Left ventricle myocardium superior (tissue), 1 donor: ENCODE results near the gene LENG1. TPM values are rescaled to one million over a fixed set of nuclear protein-coding genes. Genes with fewer than 3 reads are reported as not detected.

Experiments
- ATAC-seq: fragments of 200-7000 bp; cut with Tn5 transposase; one replicate; pipeline ENCODE4 v1.9.1; 2020; ENCODE audit warnings: mild to moderate bottlenecking, moderate library complexity
- DNase-seq: peaks from one replicate; pipeline ENCODE4 v3.0.0-alpha.2; 2020
- intact Hi-C: fragments of 100-400 bp; cut with micrococcal nuclease; formaldehyde crosslinking; loops from one replicate; pipeline ENCODE4 v1.11.0; 2022
- total RNA-seq: library from RNA; stranded (reverse); fragmentation: NEBNext Ultra II Directional; extraction: Animal tissue kit (Norgen Biotek cat#: 25700); gene quantifications from one replicate; pipeline ENCODE4 v1.2.1, GENCODE V29; 2021
- donor health status: DM: no; HTN: yes; CAD: no; lungs with severe emphysema.

Gene LENG1
- total RNA-seq, 1 donor from 2014 or later = 5.9 TPM

DNA sequence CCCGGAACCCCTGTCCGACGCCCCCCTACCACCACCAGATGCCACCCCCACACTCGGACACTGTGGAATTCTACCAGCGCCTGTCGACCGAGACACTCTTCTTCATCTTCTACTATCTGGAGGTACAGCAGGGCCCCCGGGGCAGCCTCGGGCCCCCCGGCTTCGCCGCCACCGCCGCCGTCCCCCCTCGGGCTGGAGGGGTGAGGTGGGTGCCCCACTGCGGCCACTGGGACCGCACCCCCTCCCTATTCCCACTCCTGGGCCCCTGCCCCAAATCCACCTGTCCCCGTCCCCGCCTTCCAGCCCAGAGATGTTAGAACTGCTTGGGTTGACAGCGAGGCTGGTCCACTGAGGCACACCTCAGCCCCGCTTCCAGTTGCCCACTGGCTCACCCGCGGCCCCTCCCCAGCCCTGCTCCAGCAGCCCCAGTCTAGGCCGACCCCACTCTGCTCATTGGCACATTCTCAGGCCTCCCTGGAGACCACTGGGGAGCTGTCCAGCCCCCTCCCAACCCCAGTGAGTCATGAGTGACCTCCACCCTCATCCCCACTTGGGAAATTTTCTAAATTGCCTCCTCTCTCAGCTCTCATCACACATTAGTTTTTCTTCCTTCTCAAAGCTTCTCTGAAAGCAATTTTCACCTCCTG is 6.5 kb downstream of the LENG1 start:
- no peak for DNase-seq
- intact Hi-C loops = no loop called here
- ATAC-seq = peak; percentile 38

DNA sequence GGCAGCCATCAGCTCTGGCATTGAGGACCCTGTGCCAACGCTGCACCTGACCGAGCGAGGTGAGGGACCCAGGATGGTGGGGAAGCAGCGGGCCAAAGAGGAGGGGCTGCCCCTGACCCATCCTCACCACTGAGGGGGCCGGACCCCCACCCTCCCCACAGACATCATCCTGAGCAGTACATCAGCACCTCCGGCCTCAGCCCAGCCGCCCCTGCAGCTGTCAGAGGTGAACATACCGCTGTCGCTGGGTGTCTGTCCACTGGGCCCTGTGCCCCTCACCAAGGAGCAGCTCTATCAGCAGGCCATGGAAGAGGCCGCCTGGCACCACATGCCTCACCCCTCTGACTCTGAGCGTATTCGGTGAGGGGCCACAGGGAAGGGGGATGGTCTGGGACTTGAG is 7.3 kb downstream of the LENG1 start:
- intact Hi-C loops = no loop called here
- ATAC-seq (no peak), DNase-seq (no peak)

DNA sequence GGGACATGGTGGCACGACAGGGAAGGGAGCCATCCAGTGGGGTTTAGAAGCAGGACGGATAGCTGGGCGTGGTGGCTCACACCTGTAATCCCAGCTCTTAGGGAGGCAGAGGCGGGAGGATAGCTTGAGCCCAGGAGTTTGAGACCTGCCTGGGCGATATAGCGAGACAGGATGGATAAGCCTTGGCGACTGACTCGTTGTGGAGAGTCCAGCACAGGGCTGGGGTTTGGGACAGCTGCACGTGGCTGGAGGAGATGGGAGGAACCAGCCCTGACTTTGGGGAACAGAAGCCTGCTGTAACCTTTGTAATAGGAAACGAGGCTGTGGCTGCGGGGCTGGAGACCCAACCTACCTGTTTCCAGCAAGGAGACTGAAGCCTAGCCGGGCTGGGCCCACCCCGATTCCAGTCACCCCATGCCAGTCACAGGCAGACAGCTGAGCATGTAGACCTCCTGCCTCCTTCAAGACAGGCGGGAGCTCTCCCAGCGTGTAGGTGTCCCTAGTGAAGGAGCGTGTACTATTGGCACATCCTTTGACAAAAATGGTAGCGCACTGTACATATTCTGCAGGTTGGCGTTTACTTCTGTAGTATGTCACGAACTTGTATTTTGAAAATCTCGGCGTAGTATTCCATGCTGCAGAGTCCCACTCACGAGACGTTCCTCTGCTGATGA is 8.0 kb downstream of the LENG1 start:
- intact Hi-C loops = no loop called here
- no peak for DNase-seq

DNA sequence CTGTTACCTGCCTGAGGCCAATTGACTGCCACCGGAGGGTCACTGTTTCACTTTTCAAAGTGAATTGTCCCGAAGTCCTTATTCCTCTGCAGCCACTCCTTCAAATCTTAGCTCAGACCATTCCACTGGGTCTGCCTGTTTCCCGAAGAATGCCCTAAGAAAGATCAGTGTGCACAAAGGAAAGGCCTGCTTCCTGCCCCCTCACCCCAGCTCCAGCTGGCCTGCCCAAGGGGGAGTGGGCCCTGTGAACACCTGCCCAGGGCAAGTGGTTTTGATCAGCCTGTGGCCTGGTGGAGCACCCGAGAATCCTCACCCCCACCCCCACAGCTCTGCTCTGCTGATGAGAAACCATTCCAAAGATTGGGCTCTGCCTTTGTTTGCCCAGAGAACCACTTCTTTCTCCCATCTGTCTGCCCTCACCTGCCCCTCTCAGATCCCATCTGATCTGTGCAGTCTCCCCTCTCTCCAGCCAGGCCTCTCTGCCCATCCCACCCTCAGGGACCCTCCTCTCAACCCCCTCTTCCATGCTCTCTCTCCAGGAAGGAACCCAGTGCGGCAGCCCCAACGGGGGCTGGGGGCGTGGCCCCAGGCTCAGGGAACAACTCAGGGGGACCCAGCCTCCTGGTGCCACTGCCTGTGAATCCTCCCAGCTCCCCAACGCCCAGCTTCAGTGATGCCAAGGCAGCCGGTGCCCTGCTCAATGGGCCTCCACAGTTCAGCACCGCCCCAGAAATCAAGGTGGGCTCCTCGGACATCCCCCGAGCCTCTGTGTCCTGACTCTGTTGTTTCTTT is 10.3 kb downstream of the LENG1 start:
- no peak for ATAC-seq
- intact Hi-C loops = no loop called here
- no peak for DNase-seq

More for the DNA sequence above, 8.0 kb downstream of the LENG1 start:
- ATAC-seq = no peak

DNA sequence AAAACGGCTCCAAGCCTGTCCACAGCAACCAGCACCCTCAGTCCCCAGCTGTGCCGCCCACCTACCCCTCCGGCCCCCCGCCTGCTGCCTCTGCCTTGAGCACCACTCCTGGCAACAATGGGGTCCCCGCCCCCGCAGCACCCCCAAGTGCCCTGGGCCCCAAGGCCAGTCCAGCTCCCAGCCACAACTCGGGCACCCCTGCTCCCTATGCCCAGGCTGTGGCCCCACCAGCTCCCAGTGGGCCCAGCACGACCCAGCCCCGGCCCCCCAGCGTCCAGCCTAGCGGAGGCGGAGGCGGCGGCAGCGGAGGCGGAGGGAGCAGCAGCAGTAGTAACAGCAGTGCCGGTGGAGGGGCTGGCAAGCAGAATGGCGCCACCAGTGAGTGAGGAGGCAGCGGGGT is 11.4 kb downstream of the LENG1 start:
- intact Hi-C loops = no loop called here
- ATAC-seq = peak; percentile 5
- no peak for DNase-seq

DNA sequence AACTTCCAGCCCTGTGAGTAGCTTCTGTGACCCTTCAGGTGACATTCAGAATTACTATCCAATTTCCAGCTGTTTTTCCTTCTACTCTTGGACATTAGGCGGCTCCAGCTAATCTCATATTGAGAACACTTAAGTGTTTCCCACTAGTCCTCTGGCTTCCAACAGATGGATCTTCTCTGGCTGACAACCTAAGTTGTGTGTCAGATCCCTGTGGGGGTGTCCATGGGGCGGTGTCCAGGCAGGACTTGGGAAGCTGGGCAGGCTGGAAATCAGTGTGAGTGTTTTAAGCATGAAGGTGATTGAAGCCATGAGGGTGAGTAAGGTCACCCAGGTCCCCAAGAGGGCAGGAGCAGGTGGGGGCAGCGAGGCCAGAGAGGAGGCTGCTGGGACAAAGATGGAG is 11.8 kb downstream of the LENG1 start:
- peak; percentile 71 for DNase-seq
- ATAC-seq = peak; percentile 80

DNA sequence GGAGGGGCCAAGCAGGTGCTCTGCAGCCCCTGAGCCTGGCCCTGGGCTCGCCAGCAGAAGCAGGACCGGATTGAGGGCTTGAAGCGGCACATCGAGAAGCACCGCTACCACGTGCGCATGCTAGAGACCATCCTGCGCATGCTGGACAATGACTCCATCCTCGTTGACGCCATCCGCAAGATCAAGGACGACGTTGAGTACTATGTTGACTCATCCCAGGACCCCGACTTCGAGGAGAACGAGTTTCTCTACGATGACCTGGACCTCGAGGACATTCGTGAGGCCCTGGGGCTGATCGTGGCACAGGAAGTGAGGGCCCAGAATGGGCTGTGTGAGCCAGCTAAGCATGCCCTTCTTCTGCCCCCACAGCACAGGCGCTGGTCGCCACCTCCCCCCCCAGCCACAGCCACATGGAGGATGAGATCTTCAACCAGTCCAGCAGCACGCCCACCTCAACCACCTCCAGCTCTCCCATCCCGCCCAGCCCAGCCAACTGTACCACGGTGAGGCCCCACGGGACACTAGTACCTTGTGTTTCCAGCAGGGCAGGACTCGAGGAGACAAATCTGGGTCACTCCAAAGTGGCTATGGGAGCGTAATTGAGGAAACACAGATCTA is 13.9 kb downstream of the LENG1 start:
- DNase-seq (no peak), ATAC-seq (no peak)
- intact Hi-C loops = no loop called here

More for the DNA sequence above, 11.8 kb downstream of the LENG1 start:
- intact Hi-C loops = no loop called here

DNA sequence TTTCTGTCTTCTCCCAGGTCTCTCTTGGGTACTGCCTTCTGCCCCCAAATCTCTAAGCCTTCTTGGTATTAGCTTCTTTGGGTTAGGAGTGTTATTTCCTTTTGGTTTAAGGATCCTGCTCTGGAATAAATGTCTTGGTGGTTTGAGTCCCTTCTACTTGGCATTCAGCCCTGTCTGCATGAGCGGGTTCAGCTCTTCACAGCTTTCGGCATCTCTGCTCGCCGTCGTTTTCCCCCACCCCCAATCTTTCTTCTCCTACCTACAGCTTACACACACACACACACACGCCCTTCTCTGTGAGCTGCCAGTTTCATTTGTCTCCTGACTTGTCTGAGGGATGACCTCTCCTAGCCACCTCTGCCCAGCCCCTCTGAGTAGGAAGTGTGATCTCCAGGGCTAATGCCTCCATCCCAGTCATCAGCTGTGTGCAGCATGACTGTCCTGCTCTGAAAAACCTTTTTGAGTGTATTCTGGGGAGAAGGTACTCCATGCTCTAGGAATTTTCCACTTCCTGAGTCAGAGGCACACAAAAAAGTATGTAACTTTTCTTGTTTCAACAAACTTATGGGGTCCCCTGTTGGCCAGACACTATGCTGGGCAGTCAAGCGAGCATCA is 17.2 kb downstream of the LENG1 start:
- intact Hi-C loops = no loop called here
- ATAC-seq (no peak), DNase-seq (no peak)

DNA sequence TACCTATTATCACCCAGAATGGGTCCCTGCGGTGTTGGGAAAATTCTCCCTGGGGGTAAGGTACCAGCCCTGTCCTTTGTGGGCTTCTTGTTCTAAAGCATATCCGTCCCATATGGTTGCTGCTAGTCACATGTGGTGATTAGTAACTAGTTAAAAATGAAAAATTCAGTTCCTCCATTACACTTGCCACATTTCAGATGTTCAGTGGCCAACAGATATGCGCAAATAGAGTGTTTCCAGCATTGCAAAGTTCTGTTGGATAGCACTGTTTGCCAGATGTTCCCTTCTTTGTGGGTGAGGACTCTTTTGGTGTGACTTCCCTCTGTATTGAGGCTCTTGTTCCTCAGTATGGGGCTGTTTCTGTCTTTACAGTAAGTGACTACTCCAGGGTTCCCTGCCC is 18.2 kb downstream of the LENG1 start:
- intact Hi-C loops = no loop called here
- ATAC-seq (no peak), DNase-seq (no peak)

DNA sequence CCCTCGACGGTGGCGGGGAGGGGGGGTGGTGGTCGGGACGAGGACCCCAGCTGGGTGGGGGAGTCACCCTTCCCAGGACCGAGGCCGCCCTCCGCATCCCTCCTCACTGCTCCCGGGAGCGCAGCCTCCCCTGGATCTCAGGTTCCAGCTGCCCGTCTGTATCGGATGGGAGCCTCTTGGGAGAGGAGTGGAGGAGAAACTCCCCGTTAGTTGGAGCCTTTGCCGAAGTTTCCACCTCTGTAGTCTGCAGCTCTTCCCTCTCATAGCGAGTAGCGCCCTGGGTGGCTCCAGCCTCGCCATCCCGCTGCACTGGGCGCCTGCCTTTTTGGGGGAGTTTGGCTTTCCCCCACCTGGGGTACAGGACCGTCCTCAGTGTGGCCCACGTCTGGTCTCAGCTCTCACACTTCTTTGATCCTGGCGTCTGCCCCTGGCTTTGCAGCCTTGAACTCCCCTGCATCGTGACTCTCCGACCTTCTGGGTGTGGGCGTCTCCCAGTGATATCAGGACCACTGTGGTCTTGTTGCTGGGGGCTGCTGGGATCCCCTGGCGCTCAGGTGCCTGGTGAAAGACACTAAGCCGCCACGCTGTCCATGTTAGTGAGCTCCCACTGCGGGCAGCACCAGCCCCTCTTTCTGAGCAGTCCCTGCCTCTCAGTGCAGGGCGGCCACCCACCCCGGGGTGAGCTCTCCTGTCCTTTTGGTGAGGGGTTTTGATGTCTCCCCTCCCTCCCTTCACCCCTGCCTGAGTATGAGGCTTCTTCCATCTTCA is 20.8 kb downstream of the LENG1 start:
- intact Hi-C loops = no loop called here
- DNase-seq = no peak

DNA sequence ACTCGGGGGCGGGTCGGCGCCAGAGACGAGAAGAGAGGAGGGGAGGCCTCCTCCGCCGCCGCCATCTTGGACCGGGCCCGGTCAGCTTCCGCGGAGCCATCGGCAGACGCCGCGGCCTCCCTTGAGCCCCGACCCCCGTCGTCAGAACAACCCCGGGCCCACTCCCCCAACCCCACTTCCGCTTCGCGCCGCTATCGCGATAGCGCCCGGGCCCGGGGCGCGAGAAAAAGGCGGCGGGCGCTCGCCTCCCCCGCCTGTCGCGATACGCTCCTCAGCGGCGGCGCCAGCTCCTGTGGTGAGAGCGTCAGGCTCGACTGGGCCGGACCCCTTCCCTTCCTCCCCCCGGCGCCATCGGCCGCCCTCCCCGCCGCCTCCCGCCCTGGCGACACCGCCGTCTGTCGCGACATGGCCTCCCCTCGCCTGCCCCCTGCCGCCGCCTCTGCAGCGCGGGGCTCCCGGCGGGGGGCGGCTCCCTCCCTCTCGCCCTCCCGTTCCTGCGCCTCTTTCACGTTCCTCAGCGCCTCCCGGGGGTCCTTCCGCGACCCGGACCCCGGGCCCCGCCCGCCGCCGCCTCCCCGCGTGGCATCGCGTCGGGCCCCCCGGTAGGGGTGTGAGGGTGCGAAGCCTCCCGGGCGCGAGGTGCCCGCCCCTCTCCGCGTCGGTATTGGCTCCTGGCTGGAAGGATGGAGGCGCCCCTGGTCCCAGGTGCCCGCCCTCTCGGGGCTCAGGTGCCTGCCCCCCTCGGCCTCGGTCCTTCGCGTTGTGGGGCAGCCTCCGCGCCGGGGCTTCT is 21.6 kb downstream of the LENG1 start, which contains the start of gene CNOT3:
TSS of gene CNOT3 (plus strand) at position 64 of the 790 bp plus-strand sequence. CDS start 5,217 bp downstream, outside the sequence.
- DNase-seq (no peak), ATAC-seq (no peak)
- intact Hi-C loops = no loop called here

More for the DNA sequence above, 20.8 kb downstream of the LENG1 start:
- no peak for ATAC-seq

DNA sequence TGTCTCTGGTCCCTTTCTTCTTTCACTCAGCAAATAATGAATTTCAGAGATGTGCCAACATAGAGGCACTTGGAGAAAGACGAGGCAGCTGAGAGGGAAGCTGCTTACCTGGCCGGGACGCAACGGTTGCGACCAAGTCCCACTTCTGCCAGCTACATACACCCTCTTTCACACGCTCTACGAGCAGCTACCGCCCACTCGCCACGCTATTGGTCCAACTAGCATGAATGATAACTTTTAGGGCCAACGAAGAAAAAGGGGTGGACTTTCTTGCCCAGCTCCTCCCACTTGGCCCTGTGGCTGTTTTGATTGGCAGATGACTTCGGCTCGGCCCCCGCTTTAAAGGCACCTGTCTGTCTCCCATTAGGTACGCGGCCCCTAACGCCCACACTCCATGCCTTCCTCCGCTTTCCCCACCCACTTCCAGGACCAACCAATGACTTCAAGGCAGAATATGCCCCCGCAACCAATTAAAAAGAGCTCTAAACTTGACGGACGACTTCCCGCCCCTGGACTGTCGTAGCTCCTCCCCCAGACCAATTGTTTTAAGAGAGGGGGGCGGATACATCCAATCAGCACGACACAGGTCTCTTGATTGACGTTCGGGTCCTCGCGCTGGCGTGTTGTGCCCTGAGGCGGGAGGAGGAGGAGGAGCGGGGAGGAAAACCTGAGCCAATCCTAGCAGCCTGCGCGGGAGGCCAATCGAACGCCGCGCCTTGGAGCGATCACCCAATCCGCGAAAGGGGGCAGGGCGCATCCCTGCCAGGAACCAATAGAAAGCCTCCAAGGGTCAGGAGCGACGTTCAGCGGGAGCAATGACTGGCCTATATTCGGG is 22.4 kb downstream of the LENG1 start:
- ATAC-seq = peak; percentile 92
- intact Hi-C loops = no loop called here
- DNase-seq = peak; percentile 99

DNA sequence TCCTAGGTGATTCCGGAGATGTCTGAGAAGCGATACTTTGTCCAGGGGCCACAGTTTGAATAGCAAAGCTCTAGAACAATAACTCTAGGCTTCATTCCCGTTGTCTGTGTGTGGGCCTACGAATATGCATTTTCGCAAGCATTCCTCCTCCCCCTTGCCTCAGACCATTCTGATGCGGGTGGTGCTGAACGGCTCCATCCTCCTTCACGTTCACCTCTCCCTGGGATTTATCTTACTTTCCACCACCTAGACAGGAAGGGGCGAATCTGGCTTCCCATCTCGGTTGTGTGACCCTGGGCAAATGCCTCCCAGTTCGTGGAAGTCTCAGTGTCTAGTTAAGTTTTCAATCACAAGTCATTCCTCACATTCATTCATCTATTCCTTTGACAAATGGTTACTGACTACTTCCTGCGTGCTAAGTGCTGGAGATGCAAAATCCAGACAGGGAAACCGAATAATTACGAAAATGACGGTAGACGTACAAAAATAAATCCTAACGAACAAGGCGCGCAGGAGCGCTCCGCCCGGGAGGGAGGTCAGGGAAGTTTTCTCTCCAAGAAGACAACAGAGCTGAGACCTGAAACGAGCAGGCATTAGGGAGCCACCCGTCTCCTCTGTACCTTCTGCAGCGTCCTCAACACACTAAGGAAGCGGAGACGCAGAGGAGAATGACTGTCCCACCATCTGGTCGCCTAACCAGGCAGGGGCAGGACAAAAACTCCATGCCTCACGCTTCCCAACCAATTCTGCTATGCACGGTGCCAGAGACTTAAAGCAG is 23.2 kb downstream of the LENG1 start:
- ATAC-seq = no peak
- no peak for DNase-seq
- intact Hi-C loops = no loop called here

DNA sequence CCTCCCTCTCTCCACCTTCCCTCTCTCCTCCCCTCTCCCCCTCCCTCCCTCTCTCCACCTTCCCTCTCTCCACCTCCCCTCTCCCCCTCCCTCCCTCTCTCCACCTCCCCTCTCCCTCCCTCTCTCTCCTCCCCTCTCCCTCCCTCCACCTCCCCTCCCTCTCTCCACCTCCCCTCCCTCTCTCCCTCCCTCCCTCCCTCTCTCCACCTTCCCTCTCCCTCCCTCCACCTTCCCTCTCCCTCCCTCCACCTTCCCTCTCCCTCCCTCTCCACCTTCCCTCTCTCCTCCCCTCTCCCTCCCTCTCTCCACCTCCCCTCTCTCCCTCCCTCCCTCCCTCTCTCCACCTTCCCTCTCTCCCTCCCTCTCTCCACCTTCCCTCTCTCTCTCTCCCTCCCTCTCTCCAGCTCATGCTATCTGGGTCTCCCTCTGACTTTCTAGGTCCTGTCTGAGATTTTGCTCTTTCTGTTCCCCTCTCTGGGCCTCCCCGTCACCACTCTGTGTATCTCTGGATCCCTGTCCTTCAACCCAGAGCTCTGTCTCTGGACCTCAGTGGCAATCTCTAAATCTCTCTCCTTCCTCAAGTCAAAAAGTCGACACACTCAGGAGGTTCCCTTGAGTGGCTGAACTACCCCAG is 25.4 kb downstream of the LENG1 start:
- intact Hi-C loops = no loop called here
- ATAC-seq = no peak
- DNase-seq = no peak

DNA sequence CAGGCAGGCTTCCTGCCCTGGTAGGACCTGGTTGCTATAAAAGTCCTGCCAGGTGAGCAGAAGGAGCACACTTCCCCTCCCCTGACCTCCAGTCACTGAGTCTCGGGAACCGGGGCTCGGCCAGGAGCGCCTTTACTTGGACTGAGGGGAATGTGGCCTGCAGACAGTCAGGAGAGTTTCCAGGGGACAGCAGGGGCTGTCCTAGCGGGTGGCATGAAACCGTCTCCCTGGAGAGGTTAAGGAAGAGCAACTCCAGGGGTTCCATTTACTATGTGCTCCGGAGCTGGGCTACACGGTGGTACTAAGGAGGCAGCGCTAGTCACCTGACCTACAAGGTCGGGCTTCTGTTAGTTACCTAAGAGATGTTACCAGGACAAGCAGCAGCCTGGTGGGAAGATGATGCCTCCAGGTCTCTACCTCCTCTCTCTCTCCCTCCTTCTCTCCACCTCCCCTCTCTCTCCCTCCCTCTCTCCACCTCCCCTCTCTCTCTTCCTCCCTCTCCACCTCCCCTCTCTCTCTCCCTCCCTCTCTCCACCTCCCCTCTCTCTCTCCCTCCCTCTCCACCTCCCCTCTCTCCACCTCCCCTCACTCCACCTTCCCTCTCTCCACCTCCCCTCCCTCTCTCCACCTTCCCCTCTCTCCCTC is 26.1 kb downstream of the LENG1 start:
- DNase-seq (no peak), ATAC-seq (no peak)
- intact Hi-C loops = no loop called here
